Measurements from ENCODE around the gene PLCL2. TPM values are rescaled to one million over a fixed set of nuclear protein-coding genes. Genes with fewer than 3 reads are reported as not detected.

The PLCL2 gene
- total and polyA plus RNA-seq, 10 of the 15 experiments (the other 5 are each of a cell fraction or from before 2014, with no cell fraction given), result 7.5 to 37.3 (median 21.7) TPM

DNA sequence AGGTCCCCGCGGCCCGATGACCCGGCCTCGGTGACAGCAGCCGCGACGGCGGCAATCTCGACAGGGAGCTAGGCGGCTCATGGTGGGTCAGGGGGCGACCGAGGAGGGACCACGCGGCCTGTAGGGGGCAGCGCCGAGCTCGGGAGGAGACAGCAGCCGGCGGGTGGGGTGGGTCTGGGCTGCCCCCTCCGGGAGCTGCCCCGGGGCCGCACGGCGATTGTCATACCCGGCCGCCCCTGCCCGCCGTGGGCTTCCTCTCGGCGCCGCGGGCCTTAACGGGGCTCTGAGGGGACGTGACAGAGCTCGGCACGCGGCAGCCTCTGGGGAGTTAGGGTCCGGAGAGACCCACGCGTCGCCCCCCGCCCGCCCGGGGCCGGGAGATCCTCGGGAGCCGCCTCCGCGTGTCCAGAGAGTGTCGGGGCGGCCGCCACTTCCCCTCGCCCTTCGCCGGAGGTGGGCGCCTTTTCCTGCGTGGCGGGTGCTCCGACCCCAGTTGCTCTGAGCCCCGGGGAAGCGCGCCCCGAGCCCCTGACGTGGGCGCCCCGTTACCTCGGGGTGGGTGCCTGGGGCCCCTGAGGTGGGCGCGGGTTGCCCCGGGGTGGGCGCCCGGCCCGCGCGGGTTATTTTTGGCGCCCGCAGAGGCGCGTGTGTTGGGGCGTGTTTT is 539 bp upstream of the PLCL2 start (continued):
- TF ChIP-seq, protein P1, sequence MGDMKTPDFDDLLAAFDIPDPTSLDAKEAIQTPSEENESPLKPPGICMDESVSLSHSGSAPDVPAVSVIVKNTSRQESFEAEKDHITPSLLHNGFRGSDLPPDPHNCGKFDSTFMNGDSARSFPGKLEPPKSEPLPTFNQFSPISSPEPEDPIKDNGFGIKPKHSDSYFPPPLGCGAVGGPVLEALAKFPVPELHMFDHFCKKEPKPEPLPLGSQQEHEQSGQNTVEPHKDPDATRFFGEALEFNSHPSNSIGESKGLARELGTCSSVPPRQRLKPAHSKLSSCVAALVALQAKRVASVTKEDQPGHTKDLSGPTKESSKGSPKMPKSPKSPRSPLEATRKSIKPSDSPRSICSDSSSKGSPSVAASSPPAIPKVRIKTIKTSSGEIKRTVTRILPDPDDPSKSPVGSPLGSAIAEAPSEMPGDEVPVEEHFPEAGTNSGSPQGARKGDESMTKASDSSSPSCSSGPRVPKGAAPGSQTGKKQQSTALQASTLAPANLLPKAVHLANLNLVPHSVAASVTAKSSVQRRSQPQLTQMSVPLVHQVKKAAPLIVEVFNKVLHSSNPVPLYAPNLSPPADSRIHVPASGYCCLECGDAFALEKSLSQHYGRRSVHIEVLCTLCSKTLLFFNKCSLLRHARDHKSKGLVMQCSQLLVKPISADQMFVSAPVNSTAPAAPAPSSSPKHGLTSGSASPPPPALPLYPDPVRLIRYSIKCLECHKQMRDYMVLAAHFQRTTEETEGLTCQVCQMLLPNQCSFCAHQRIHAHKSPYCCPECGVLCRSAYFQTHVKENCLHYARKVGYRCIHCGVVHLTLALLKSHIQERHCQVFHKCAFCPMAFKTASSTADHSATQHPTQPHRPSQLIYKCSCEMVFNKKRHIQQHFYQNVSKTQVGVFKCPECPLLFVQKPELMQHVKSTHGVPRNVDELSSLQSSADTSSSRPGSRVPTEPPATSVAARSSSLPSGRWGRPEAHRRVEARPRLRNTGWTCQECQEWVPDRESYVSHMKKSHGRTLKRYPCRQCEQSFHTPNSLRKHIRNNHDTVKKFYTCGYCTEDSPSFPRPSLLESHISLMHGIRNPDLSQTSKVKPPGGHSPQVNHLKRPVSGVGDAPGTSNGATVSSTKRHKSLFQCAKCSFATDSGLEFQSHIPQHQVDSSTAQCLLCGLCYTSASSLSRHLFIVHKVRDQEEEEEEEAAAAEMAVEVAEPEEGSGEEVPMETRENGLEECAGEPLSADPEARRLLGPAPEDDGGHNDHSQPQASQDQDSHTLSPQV (IDR thresholded peaks at IDR 0.05), result 0 out of 2 replicates have a peak, but pooled peaks have one; percentile 39
- TF ChIP-seq, protein P2, sequence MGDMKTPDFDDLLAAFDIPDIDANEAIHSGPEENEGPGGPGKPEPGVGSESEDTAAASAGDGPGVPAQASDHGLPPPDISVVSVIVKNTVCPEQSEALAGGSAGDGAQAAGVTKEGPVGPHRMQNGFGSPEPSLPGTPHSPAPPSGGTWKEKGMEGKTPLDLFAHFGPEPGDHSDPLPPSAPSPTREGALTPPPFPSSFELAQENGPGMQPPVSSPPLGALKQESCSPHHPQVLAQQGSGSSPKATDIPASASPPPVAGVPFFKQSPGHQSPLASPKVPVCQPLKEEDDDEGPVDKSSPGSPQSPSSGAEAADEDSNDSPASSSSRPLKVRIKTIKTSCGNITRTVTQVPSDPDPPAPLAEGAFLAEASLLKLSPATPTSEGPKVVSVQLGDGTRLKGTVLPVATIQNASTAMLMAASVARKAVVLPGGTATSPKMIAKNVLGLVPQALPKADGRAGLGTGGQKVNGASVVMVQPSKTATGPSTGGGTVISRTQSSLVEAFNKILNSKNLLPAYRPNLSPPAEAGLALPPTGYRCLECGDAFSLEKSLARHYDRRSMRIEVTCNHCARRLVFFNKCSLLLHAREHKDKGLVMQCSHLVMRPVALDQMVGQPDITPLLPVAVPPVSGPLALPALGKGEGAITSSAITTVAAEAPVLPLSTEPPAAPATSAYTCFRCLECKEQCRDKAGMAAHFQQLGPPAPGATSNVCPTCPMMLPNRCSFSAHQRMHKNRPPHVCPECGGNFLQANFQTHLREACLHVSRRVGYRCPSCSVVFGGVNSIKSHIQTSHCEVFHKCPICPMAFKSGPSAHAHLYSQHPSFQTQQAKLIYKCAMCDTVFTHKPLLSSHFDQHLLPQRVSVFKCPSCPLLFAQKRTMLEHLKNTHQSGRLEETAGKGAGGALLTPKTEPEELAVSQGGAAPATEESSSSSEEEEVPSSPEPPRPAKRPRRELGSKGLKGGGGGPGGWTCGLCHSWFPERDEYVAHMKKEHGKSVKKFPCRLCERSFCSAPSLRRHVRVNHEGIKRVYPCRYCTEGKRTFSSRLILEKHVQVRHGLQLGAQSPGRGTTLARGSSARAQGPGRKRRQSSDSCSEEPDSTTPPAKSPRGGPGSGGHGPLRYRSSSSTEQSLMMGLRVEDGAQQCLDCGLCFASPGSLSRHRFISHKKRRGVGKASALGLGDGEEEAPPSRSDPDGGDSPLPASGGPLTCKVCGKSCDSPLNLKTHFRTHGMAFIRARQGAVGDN (IDR thresholded peaks at IDR 0.05), result no peak
- no peak for TF ChIP-seq CBFB (IDR thresholded peaks at IDR 0.05; ENCODE audit: low read depth)
- TF ChIP-seq POLR2A (IDR thresholded peaks at IDR 0.05; ENCODE audit: low read depth, low read length), result peak; percentile 66
- TF ChIP-seq BHLHE40 (IDR thresholded peaks at IDR 0.05; ENCODE audit: borderline replicate concordance in 1 of 2, low read depth in 2 of 2, low read length in 1 of 2), result peak in 1 of 2 experiments; percentile 46; a peak in 1 of 4 replicates
- TF ChIP-seq KAT2A (conservative IDR thresholded peaks at IDR 0.05; ENCODE audit: control insufficient read depth, low read depth, low read length), result no peak
- TF ChIP-seq, protein P3, sequence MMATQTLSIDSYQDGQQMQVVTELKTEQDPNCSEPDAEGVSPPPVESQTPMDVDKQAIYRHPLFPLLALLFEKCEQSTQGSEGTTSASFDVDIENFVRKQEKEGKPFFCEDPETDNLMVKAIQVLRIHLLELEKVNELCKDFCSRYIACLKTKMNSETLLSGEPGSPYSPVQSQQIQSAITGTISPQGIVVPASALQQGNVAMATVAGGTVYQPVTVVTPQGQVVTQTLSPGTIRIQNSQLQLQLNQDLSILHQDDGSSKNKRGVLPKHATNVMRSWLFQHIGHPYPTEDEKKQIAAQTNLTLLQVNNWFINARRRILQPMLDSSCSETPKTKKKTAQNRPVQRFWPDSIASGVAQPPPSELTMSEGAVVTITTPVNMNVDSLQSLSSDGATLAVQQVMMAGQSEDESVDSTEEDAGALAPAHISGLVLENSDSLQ (IDR thresholded peaks at IDR 0.05), result no peak
- 0 out of 2 replicates have a peak, but pooled peaks have one; percentile 21 for TF ChIP-seq PAX5 (IDR thresholded peaks at IDR 0.05; ENCODE audit: borderline replicate concordance, low read depth, low read length)
- peak; percentile 66 for TF ChIP-seq MEF2B (IDR thresholded peaks at IDR 0.05; ENCODE audit: partially characterized antibody, poor library complexity, severe bottlenecking)
- no peak for TF ChIP-seq MYB (IDR thresholded peaks at IDR 0.05; ENCODE audit: borderline replicate concordance, low read depth, low read length)
- TF ChIP-seq SP1 (IDR thresholded peaks at IDR 0.05; ENCODE audit: low read depth, low read length), result no peak
- TF ChIP-seq, protein P4, sequence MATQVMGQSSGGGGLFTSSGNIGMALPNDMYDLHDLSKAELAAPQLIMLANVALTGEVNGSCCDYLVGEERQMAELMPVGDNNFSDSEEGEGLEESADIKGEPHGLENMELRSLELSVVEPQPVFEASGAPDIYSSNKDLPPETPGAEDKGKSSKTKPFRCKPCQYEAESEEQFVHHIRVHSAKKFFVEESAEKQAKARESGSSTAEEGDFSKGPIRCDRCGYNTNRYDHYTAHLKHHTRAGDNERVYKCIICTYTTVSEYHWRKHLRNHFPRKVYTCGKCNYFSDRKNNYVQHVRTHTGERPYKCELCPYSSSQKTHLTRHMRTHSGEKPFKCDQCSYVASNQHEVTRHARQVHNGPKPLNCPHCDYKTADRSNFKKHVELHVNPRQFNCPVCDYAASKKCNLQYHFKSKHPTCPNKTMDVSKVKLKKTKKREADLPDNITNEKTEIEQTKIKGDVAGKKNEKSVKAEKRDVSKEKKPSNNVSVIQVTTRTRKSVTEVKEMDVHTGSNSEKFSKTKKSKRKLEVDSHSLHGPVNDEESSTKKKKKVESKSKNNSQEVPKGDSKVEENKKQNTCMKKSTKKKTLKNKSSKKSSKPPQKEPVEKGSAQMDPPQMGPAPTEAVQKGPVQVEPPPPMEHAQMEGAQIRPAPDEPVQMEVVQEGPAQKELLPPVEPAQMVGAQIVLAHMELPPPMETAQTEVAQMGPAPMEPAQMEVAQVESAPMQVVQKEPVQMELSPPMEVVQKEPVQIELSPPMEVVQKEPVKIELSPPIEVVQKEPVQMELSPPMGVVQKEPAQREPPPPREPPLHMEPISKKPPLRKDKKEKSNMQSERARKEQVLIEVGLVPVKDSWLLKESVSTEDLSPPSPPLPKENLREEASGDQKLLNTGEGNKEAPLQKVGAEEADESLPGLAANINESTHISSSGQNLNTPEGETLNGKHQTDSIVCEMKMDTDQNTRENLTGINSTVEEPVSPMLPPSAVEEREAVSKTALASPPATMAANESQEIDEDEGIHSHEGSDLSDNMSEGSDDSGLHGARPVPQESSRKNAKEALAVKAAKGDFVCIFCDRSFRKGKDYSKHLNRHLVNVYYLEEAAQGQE (IDR thresholded peaks at IDR 0.05; ENCODE audit: low read depth, low read length), result no peak
- TF ChIP-seq, protein P5, sequence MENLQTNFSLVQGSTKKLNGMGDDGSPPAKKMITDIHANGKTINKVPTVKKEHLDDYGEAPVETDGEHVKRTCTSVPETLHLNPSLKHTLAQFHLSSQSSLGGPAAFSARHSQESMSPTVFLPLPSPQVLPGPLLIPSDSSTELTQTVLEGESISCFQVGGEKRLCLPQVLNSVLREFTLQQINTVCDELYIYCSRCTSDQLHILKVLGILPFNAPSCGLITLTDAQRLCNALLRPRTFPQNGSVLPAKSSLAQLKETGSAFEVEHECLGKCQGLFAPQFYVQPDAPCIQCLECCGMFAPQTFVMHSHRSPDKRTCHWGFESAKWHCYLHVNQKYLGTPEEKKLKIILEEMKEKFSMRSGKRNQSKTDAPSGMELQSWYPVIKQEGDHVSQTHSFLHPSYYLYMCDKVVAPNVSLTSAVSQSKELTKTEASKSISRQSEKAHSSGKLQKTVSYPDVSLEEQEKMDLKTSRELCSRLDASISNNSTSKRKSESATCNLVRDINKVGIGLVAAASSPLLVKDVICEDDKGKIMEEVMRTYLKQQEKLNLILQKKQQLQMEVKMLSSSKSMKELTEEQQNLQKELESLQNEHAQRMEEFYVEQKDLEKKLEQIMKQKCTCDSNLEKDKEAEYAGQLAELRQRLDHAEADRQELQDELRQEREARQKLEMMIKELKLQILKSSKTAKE (IDR thresholded peaks at IDR 0.05; ENCODE audit: low read depth, poor library complexity, severe bottlenecking), result no peak

Measured in GM12878 (cell line).